Dedifferentiated amniotic fluid mesenchymal stem cell (primary cell): ENCODE data around the gene PIEZO2.
A peak's percentile ranks its signal among the peaks of the same experiment; 100 is the strongest.
"Not testable (repeated sequence)": the region's sequence is repeated elsewhere in the genome, so short reads cannot be mapped to it uniquely, and the experiment has no call there.

Source experiments
- DNase-seq: peaks from one replicate; pipeline ENCODE4 v3.0.0-alpha.2; 2016; ENCODE audit errors: extremely low spot score

PIEZO2 gene

GRCh38 chr18:10686308-10686707 is 463.1 kb downstream of the PIEZO2 start:
- DNase-seq: no peak

GRCh38 chr18:10685484-10685883 is 463.9 kb downstream of the PIEZO2 start:
- DNase-seq: no peak

- no peak for DNase-seq
Measured at GRCh38 chr18:10682368-10682714, 467.0 kb downstream of the PIEZO2 start.

- DNase-seq: no peak
Measured at GRCh38 chr18:10681581-10682367, 467.6 kb downstream of the PIEZO2 start.

- DNase-seq: no peak
Measured at GRCh38 chr18:10680271-10680596, 469.1 kb downstream of the PIEZO2 start.

GRCh38 chr18:10679557-10680270 is 469.7 kb downstream of the PIEZO2 start:
- no peak for DNase-seq

- DNase-seq: no peak
Measured at GRCh38 chr18:10671441-10671840, 477.9 kb downstream of the PIEZO2 start.

GRCh38 chr18:10670856-10671255 is 478.5 kb downstream of the PIEZO2 start:
- no peak for DNase-seq

- DNase-seq: no peak
Measured at GRCh38 chr18:10669441-10670100, 479.8 kb downstream of the PIEZO2 start.

GRCh38 chr18:10663750-10664149 is 485.6 kb downstream of the PIEZO2 start:
- no peak for DNase-seq

GRCh38 chr18:10661317-10661716 is 488.1 kb downstream of the PIEZO2 start:
- no peak for DNase-seq

- peak; percentile 24 for DNase-seq
Measured at GRCh38 chr18:10660179-10660884, 489.0 kb downstream of the PIEZO2 start.

- DNase-seq: no peak
Measured at GRCh38 chr18:10659594-10659993, 489.8 kb downstream of the PIEZO2 start.

- no peak for DNase-seq
Measured at GRCh38 chr18:10659000-10659399, 490.4 kb downstream of the PIEZO2 start.

- not testable (repeated sequence) for DNase-seq
Measured at GRCh38 chr18:10644003-10644402, 505.4 kb downstream of the PIEZO2 start.

GRCh38 chr18:10642915-10643524 is 506.3 kb downstream of the PIEZO2 start:
- DNase-seq: not testable (repeated sequence)

- DNase-seq: not testable (repeated sequence)
Measured at GRCh38 chr18:10638539-10638885, 510.9 kb downstream of the PIEZO2 start.

- not testable (repeated sequence) for DNase-seq
Measured at GRCh38 chr18:10637858-10638538, 511.4 kb downstream of the PIEZO2 start.

GRCh38 chr18:10629076-10629475 is 520.3 kb downstream of the PIEZO2 start:
- not testable (repeated sequence) for DNase-seq

GRCh38 chr18:10626606-10627213 is 522.7 kb downstream of the PIEZO2 start:
- DNase-seq: not testable (repeated sequence)

- DNase-seq: not testable (repeated sequence)
Measured at GRCh38 chr18:10623606-10624005, 525.8 kb downstream of the PIEZO2 start.
